Measurements from ENCODE around the gene DISP1. TPM values are rescaled to one million over a fixed set of nuclear protein-coding genes. Genes with fewer than 3 reads are reported as not detected.

Gene DISP1
- total RNA-seq, 4 donors from 2014 or later = 1.8 to 6.7 (median 3.8) TPM

DNA sequence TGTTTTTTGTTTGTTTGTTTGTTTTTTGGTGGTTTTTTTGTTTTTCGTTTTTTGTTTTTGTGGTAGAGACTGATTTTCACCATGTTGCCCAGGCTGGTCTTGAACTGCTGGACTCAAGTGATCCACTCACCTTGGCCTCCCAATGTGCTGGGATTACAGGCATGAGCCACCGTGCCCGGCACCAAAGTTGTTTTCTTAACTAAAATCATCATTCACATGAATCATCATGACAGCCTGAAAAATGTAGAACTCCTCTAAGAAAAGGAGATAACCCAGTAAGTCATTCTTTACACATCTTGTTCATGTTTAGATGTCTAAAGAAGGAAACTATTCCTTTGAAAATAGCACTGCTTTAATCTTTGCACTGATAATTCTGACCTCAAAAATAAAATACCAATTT is 37.5 kb downstream of the DISP1 start:
- Histone ChIP-seq H3K36me3 (no peaks in the 10 kb centered on the region), H3K9me3 (no peaks in the 10 kb centered on the region), H3K27me3 (no peaks in the 10 kb centered on the region), H3K27ac (no peak overlapping the region), H3K4me1 (no peaks in the 10 kb centered on the region), H3K4me3 (no peak overlapping the region)
- DNase-seq = no peak
- intact Hi-C loops (cut with DNase I) = no loop called here
- 55 to 72% methylated on average over 3 of the region's 3 CpGs for WGBS, 2 donors
- TF ChIP-seq POLR2A (IDR thresholded peaks at IDR 0.05) = no peak
- TF ChIP-seq, protein P1, sequence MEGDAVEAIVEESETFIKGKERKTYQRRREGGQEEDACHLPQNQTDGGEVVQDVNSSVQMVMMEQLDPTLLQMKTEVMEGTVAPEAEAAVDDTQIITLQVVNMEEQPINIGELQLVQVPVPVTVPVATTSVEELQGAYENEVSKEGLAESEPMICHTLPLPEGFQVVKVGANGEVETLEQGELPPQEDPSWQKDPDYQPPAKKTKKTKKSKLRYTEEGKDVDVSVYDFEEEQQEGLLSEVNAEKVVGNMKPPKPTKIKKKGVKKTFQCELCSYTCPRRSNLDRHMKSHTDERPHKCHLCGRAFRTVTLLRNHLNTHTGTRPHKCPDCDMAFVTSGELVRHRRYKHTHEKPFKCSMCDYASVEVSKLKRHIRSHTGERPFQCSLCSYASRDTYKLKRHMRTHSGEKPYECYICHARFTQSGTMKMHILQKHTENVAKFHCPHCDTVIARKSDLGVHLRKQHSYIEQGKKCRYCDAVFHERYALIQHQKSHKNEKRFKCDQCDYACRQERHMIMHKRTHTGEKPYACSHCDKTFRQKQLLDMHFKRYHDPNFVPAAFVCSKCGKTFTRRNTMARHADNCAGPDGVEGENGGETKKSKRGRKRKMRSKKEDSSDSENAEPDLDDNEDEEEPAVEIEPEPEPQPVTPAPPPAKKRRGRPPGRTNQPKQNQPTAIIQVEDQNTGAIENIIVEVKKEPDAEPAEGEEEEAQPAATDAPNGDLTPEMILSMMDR (IDR thresholded peaks at IDR 0.05) = no peak

DNA sequence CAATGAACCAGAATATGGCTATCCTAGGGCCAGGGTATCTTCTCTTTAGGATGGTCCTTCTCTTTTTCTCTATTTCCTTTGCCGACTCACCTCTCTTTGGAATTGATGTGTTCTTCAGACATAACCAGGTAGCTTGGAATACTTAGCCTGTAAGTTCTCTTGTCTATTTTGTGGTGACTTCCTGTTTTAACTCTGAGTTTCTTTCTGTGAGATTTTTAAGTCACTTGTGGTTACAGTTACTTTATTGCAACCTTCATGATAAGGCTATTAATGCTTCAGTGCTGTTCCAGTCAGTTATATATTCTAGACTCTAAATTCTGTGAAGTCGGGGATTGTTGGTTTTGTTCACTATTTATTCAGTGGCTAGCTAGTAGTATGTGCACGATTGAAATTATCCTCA is 46.2 kb downstream of the DISP1 start:
- intact Hi-C loops (cut with DNase I) = no loop called here

More for the DNA sequence above, 46.2 kb downstream of the DISP1 start:
- no peaks in the 10 kb centered on the region for H3K36me3 ChIP-seq
- TF ChIP-seq POLR2A (IDR thresholded peaks at IDR 0.05) = no peak
- TF ChIP-seq, protein P1 (IDR thresholded peaks at IDR 0.05) = no peak
- WGBS, 2 donors = 45 to 69% methylated on average over 3 of the region's 3 CpGs
- no peaks in the 10 kb centered on the region for H3K4me1 ChIP-seq
- peaks cover 0 to 4% (median 0%) of the 10 kb centered on the region in 3 donors for H3K9me3 ChIP-seq
- no peak overlapping the region for H3K4me3 ChIP-seq
- H3K27ac ChIP-seq = no peak overlapping the region
- no peak for DNase-seq
- H3K27me3 ChIP-seq = no peaks in the 10 kb centered on the region

Other genes starting within 250 kb of the DISP1 start
- 1 to 10 TPM; 2.3 to 7.7 (median 5.2) TPM for gene TAF1A, start 225.1 kb upstream of the DISP1 start, total RNA-seq
- gene MIA3, start 196.9 kb upstream of the DISP1 start, total RNA-seq = 10 to 100 TPM; 17.5 to 40.4 (median 24.0) TPM
- 10 to 100 TPM; 18.6 to 51.1 (median 31.7) TPM for gene AIDA, start 102.5 kb upstream of the DISP1 start, total RNA-seq
- 10 to 100 TPM; 45.0 to 66.7 (median 49.8) TPM for gene BROX, start 102.5 kb upstream of the DISP1 start, total RNA-seq
- 1 to 10 TPM in 1 of 4 donors, not detected in 3; 1.3 TPM for gene FAM177B, start 77.8 kb upstream of the DISP1 start, total RNA-seq

Measured in esophagus squamous epithelium (tissue), 5 donors.